HEK293 (cell line): ENCODE measurements around the gene PNPLA3.

Experiments
- CTCF ChIP-seq: fragments of 450-650 bp; formaldehyde crosslinking; IDR thresholded peaks from 2 replicates; pipeline ENCODE4 v1.5.1; 2016; ENCODE audit warnings: missing biosample characterization, missing genetic modification characterization
- MEIS1 ChIP-seq: sonication (generic); formaldehyde crosslinking; IDR thresholded peaks from 2 replicates; pipeline ENCODE4 v1.8.1; 2022; ENCODE audit warnings: missing genetic modification reagents, mild to moderate bottlenecking, borderline replicate concordance
- REST ChIP-seq: fragments of 450-650 bp; formaldehyde crosslinking; IDR thresholded peaks from 2 replicates; pipeline ENCODE4 v1.5.1; 2016; ENCODE audit warnings: missing biosample characterization, missing genetic modification characterization
- ZBTB21 ChIP-seq: fragments of 450-650 bp; formaldehyde crosslinking; IDR thresholded peaks from 2 replicates; pipeline ENCODE4 v1.5.1; 2017; ENCODE audit warnings: missing biosample characterization, missing genetic modification characterization
- ZNF350 ChIP-seq: fragments of 450-650 bp; formaldehyde crosslinking; IDR thresholded peaks from 2 replicates; pipeline ENCODE4 v1.5.0; 2017; ENCODE audit warnings: missing biosample characterization, mild to moderate bottlenecking, missing genetic modification characterization
- ZNF391 ChIP-seq: fragments of 450-650 bp; formaldehyde crosslinking; IDR thresholded peaks from 2 replicates; pipeline ENCODE4 v1.5.1; 2016; ENCODE audit warnings: low read depth, missing biosample characterization, missing genetic modification characterization, borderline replicate concordance
- ZNF548 ChIP-seq: fragments of 450-650 bp; formaldehyde crosslinking; IDR thresholded peaks from 2 replicates; pipeline ENCODE4 v1.5.1; 2016; ENCODE audit warnings: missing biosample characterization, missing genetic modification characterization
- ZNF585B ChIP-seq: fragments of 450-650 bp; formaldehyde crosslinking; IDR thresholded peaks from 2 replicates; pipeline ENCODE4 v1.5.1; 2016; ENCODE audit warnings: missing biosample characterization, missing genetic modification characterization
- TF ChIP-seq, protein P1 (sequence below): fragments of 450-650 bp; formaldehyde crosslinking; IDR thresholded peaks from 2 replicates; pipeline ENCODE4 v1.5.1; 2016; ENCODE audit warnings: missing biosample characterization, missing genetic modification characterization, low read depth

GRCh38 chr22:43895986-43896645 lies 27.5 kb upstream of the PNPLA3 start:
- TF ChIP-seq ZBTB21 (tag by site-specific recombination) (no peak), CTCF (tag by site-specific recombination) (no peak), REST (tag by site-specific recombination) (no peak), ZNF391 (no peak), MEIS1 (CRISPR knock-in tag) (no peak), ZNF548 (tag by site-specific recombination) (no peak), ZNF585B (no peak), ZNF350 (tag by site-specific recombination) (no peak)
- TF ChIP-seq, protein P1, sequence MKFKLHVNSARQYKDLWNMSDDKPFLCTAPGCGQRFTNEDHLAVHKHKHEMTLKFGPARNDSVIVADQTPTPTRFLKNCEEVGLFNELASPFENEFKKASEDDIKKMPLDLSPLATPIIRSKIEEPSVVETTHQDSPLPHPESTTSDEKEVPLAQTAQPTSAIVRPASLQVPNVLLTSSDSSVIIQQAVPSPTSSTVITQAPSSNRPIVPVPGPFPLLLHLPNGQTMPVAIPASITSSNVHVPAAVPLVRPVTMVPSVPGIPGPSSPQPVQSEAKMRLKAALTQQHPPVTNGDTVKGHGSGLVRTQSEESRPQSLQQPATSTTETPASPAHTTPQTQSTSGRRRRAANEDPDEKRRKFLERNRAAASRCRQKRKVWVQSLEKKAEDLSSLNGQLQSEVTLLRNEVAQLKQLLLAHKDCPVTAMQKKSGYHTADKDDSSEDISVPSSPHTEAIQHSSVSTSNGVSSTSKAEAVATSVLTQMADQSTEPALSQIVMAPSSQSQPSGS (tag by site-specific recombination) = no peak
